Measurements from ENCODE around the gene RIIAD1.

Gene RIIAD1

GRCh38 chr1:151686561-151686960 lies 34.8 kb upstream of the RIIAD1 start:
- no peak for DNase-seq (ENCODE audit: low read depth)

GRCh38 chr1:151689494-151689893 lies 31.8 kb upstream of the RIIAD1 start:
- TF ChIP-seq CTCF (IDR thresholded peaks at IDR 0.05; ENCODE audit: control insufficient read depth, insufficient read depth, low read depth, low read length, missing control alignments) = no peak
- H3K4me3 ChIP-seq (ENCODE audit: control insufficient read depth, low read depth, low read length) = no peak overlapping the region
- no peak for DNase-seq (ENCODE audit: low read depth)

More at GRCh38 chr1:151686561-151686960, 34.8 kb upstream of the RIIAD1 start:
- H3K4me3 ChIP-seq (ENCODE audit: control insufficient read depth, low read depth, low read length) = no peak overlapping the region
- no peak for TF ChIP-seq CTCF (IDR thresholded peaks at IDR 0.05; ENCODE audit: control insufficient read depth, insufficient read depth, low read depth, low read length, missing control alignments)

- no peak for TF ChIP-seq CTCF (IDR thresholded peaks at IDR 0.05; ENCODE audit: control insufficient read depth, insufficient read depth, low read depth, low read length, missing control alignments)
- no peak for DNase-seq (ENCODE audit: low read depth)
Observed at GRCh38 chr1:151692226-151692625, 29.1 kb upstream of the RIIAD1 start.

GRCh38 chr1:151693057-151693651 lies 28.2 kb upstream of the RIIAD1 start:
- no peak for DNase-seq (ENCODE audit: low read depth)
- no peak overlapping the region for H3K4me3 ChIP-seq (ENCODE audit: control insufficient read depth, low read depth, low read length)
- TF ChIP-seq CTCF (IDR thresholded peaks at IDR 0.05; ENCODE audit: control insufficient read depth, insufficient read depth, low read depth, low read length, missing control alignments) = peak; percentile 79

More at GRCh38 chr1:151692226-151692625, 29.1 kb upstream of the RIIAD1 start:
- H3K4me3 ChIP-seq (ENCODE audit: control insufficient read depth, low read depth, low read length) = no peak overlapping the region

GRCh38 chr1:151701515-151701914 lies 19.8 kb upstream of the RIIAD1 start:
- no peak for DNase-seq (ENCODE audit: low read depth)
- H3K4me3 ChIP-seq (ENCODE audit: control insufficient read depth, low read depth, low read length) = no peak overlapping the region
- TF ChIP-seq CTCF (IDR thresholded peaks at IDR 0.05; ENCODE audit: control insufficient read depth, insufficient read depth, low read depth, low read length, missing control alignments) = no peak

- H3K4me3 ChIP-seq (ENCODE audit: control insufficient read depth, low read depth, low read length) = no peak overlapping the region
Observed at GRCh38 chr1:151702936-151703335, 18.4 kb upstream of the RIIAD1 start.

More at GRCh38 chr1:151702936-151703335, 18.4 kb upstream of the RIIAD1 start:
- no peak for DNase-seq (ENCODE audit: low read depth)
- TF ChIP-seq CTCF (IDR thresholded peaks at IDR 0.05; ENCODE audit: control insufficient read depth, insufficient read depth, low read depth, low read length, missing control alignments) = no peak

Data from AG09309 (cell line).